HG03103 (cell line): ENCODE results near the gene KCND1.
A peak's percentile ranks its signal among the peaks of the same experiment; 100 is the strongest.

Experiments used
- ATAC-seq: cut with Tn5 transposase; IDR thresholded peaks from one replicate; pipeline ENCODE4 v1.9.1; 2021; ENCODE audit warnings: low read depth; ENCODE audit not compliant: unreplicated experiment

The KCND1 gene

DNA sequence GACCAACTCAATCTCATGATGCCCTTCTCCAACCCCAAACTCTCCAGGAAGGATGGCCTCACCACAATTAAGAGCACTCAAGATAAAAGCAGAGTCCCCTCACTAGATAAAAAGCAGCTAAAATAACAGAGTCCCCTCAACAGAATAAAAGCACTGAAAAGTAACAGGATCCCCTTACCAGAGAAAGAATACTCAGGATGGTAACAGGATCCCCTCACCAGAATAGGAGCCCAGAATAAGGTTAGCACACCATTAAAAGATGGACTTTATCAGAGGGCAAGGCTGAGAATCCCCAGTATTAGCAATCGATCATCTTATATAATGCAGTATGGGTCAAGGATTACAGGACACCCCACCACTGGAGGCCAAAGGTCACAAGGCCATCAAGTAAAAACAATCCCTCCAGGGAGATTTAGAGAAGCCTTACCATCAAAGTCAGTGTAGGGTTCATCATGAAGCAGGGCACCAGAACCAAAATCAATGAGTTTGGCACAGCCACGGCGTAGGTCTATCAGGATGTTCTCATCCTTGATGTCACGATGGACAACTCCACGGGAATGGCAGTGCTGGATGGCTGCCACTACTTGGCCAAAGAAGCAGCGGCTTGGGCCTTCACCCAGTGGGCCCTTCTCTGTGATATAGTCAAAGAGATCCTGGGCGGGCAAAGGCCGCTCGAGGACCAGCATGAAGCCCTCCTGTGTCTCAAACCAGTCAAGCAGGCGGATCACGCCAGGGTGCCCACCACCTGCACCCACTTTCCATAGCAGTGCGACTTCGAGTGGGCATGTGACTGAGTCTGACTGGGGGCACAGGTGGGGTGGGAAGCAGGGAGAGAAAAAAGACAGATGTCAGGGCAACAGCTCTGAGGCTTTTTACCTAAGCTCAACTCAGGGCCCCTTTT is 56.8 kb downstream of the KCND1 start:
- ATAC-seq, result no peak

- no peak for ATAC-seq
These were observed 57.9 kb downstream of the KCND1 start for GRCh38 chrX:48913605-48914366.

GRCh38 chrX:48911412-48912182 is 60.0 kb downstream of the KCND1 start, which contains the start of gene SLC35A2:
SLC35A2 (minus strand) TSS chrX:48911646; CDS start chrX:48911636, 10 bp downstream.
- peak; percentile 60 for ATAC-seq
